Measurements from ENCODE around the gene NPIPB2. TPM values are rescaled to one million over a fixed set of nuclear protein-coding genes. Genes with fewer than 3 reads are reported as not detected.
"Not testable (repeated sequence)": the region's sequence is repeated elsewhere in the genome, so short reads cannot be mapped to it uniquely, and the experiment has no call there.

NPIPB2 gene
- total RNA-seq, 6 donors from 2014 or later = 3.6 to 47.1 (median 9.0) TPM

DNA sequence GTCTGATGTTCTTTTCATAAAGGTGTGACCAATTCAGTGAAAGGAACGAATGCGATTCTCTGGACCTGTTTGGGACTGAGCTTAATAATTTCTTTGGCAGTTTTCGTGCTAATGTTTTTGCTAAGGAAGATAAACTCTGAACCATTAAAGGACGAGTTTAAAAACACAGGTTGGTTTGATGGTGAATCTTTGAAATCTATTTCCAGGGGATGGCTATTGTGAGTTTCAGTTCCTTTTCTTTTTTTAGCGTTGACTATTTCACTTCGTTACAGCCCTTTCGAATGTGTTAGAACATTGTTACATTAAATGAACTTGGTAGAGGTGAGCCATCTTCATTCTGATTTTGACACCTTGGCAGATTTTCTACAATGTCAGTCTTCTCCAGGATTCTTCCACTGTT, 24.3 kb upstream of the NPIPB2 start:
- Histone ChIP-seq H3K36me3 (no peaks in the 10 kb centered on the region), H3K9me3 (no peaks in the 10 kb centered on the region), H3K27ac (no peak overlapping the region), H3K4me3 (no peak overlapping the region), H3K4me1 (peaks cover 0 to 7% (median 0%) of the 10 kb centered on the region in 4 donors), H3K27me3 (no peaks in the 10 kb centered on the region)
- WGBS, 2 donors = 77 to 81% methylated on average over 7 of the region's 7 CpGs
- no peak for ATAC-seq (ENCODE audit: low FRiP score in 2 of 2)
- TF ChIP-seq, protein P1, sequence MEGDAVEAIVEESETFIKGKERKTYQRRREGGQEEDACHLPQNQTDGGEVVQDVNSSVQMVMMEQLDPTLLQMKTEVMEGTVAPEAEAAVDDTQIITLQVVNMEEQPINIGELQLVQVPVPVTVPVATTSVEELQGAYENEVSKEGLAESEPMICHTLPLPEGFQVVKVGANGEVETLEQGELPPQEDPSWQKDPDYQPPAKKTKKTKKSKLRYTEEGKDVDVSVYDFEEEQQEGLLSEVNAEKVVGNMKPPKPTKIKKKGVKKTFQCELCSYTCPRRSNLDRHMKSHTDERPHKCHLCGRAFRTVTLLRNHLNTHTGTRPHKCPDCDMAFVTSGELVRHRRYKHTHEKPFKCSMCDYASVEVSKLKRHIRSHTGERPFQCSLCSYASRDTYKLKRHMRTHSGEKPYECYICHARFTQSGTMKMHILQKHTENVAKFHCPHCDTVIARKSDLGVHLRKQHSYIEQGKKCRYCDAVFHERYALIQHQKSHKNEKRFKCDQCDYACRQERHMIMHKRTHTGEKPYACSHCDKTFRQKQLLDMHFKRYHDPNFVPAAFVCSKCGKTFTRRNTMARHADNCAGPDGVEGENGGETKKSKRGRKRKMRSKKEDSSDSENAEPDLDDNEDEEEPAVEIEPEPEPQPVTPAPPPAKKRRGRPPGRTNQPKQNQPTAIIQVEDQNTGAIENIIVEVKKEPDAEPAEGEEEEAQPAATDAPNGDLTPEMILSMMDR (IDR thresholded peaks at IDR 0.05) = no peak
- TF ChIP-seq EP300 (IDR thresholded peaks at IDR 0.05) (no peak), POLR2AphosphoS5 (IDR thresholded peaks at IDR 0.05) (no peak), POLR2A (IDR thresholded peaks at IDR 0.05) (no peak)
- DNase-seq = no peak

DNA sequence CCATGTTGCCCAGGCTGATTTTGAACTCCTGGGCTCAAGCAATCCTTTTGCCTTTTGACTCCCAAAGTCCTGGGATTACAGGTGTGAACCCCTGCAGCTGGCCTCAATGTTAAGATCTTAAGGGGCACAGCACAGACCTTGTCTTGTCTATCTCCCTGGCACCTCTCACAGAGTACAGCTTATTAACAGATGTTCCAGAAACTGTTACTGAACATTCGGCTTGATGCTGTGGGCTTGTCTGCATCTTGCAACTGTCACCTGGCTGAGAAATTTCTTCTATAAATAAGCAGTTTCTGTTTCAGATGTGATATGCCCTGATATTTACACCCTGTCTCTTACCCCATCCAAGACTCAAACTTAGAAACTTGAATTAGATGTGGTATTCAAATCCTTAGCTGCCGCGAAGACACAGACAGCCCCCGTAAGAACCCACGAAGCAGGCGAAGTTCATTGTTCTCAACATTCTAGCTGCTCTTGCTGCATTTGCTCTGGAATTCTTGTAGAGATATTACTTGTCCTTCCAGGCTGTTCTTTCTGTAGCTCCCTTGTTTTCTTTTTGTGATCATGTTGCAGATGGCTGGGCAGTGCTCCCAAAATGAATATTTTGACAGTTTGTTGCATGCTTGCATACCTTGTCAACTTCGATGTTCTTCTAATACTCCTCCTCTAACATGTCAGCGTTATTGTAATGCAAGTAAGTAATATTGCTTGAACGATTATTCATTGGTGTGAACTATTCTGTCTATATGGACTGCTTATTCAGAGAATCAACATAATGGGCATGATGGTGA, 23.1 kb upstream of the NPIPB2 start, which contains the start of gene TNFRSF17:
TNFRSF17 (plus strand) TSS at position 450 of the 791 bp plus-strand sequence; CDS start at position 565, 115 bp downstream.
- 60 to 87% methylated on average over 9 of the region's 9 CpGs for WGBS, 2 donors
- TF ChIP-seq EP300 (IDR thresholded peaks at IDR 0.05) (no peak), POLR2A (IDR thresholded peaks at IDR 0.05) (no peak), POLR2AphosphoS5 (IDR thresholded peaks at IDR 0.05) (no peak)
- TF ChIP-seq, protein P1 (IDR thresholded peaks at IDR 0.05) = no peak
- Histone ChIP-seq H3K36me3 (no peaks in the 10 kb centered on the region), H3K9me3 (no peaks in the 10 kb centered on the region), H3K4me1 (peaks cover 0 to 7% (median 0%) of the 10 kb centered on the region in 4 donors), H3K27ac (no peak within 1 kb of the TSS), H3K27me3 (no peaks in the 10 kb centered on the region), H3K4me3 (no peak within 1 kb of the TSS)
- no peak for DNase-seq
- no peak for ATAC-seq (ENCODE audit: low FRiP score in 2 of 2)

DNA sequence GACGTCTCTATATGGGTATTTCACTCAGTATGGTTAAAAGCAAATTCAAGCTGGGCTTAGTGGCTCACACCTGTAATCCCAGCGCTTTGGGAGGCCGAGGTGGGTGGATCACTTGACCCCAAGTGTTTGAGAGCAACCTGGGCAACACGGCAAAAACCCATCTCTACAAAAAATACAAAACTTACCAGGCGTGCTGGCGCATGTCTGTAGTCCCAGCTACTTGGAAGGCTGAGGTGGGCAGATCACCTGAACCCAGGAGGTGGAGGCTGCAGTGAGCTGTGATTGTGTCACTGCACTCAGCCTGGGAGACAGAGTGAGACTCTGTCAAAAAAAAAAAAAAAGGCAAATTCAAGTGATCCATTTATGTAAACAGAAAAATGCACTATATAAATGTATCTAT, 21.9 kb upstream of the NPIPB2 start:
- H3K27ac ChIP-seq = no peak overlapping the region
- DNase-seq (no peak), ATAC-seq (ENCODE audit: low FRiP score in 2 of 2) (no peak)
- H3K4me3 ChIP-seq = no peak overlapping the region
- peaks cover 0 to 7% (median 0%) of the 10 kb centered on the region in 4 donors for H3K4me1 ChIP-seq
- WGBS, 2 donors = 87 to 89% methylated on average over 6 of the region's 6 CpGs
- TF ChIP-seq POLR2A (IDR thresholded peaks at IDR 0.05) (no peak), POLR2AphosphoS5 (IDR thresholded peaks at IDR 0.05) (no peak), EP300 (IDR thresholded peaks at IDR 0.05) (no peak)
- TF ChIP-seq, protein P1 (IDR thresholded peaks at IDR 0.05) = no peak
- H3K9me3 ChIP-seq = no peaks in the 10 kb centered on the region
- H3K36me3 ChIP-seq = no peaks in the 10 kb centered on the region
- no peaks in the 10 kb centered on the region for H3K27me3 ChIP-seq

DNA sequence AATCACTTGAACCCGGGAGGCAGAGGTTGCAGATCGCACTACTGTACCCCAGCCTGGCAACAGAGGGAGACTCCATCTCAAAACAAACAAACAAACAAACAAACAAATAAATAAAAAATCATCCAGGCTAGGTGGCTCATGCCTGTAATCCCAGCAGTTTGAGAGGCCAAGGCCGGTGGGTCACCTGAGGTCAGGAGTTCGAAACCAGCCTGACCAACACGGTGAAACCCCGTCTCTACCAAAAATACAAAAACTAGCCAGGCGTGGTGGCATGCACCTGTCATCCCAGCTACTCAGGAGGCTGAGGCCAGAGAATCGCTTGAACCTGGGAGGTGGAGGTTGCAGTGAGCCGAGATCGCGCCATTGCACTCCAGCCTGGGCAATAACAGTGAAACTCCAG, 21.1 kb upstream of the NPIPB2 start:
- not testable (repeated sequence) for ATAC-seq (ENCODE audit: low FRiP score in 2 of 2); H3K36me3 ChIP-seq; DNase-seq; H3K27me3 ChIP-seq; H3K4me1 ChIP-seq; H3K4me3 ChIP-seq; H3K9me3 ChIP-seq; H3K27ac ChIP-seq
- 97% methylated on average over 11 of the region's 11 CpGs for WGBS, 2 donors

DNA sequence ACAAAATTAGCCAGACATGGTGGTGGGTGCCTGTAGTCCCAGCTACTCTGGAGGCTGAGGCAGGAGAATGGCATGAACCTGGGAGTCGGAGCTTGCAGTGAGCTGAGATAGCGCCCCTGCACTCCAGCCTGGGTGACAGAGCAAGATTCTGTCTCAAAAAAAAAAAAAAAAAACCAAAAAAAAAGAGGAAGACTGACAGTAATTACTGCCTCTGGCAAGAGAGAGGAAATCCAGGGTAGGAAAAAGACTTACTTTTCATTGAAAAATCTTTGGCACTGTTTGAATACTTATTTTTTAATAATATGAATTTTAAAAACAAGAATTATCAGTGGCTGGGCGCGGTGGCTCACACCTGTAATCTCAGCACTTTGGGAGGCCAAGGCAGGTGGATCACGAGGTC, 20.6 kb upstream of the NPIPB2 start:
- DNase-seq; H3K27me3 ChIP-seq; H3K36me3 ChIP-seq; ATAC-seq (ENCODE audit: low FRiP score in 2 of 2); H3K9me3 ChIP-seq; H3K4me1 ChIP-seq; H3K4me3 ChIP-seq; H3K27ac ChIP-seq: not testable (repeated sequence)
- WGBS, 2 donors = 74 to 91% methylated on average over 5 of the region's 5 CpGs
